Ovary (tissue), 9 donors: Measurements from ENCODE around the gene TP73. TPM values are rescaled to one million over a fixed set of nuclear protein-coding genes. Genes with fewer than 3 reads are reported as not detected.

Experiments
- DNase-seq, 5 donors: peaks; one replicate each; pipeline ENCODE4 v3.0.0-alpha.2; 2019 to 2020
- H3K27ac ChIP-seq, 2 donors: fragments of 200-600 bp; one replicate each; pipeline versions ENCODE4 v1.5.1 to v1.8.0; 2019 to 2022
- H3K27me3 ChIP-seq: fragments of 200-600 bp; one replicate; pipeline ENCODE4 v1.8.0; 2022
- H3K36me3 ChIP-seq: fragments of 200-600 bp; sonication (generic); one replicate; pipeline ENCODE4 v1.5.1; 2019
- H3K4me1 ChIP-seq: one replicate; pipeline ENCODE4 v1.8.1; 2013; ENCODE audit warnings: mild to moderate bottlenecking, moderate library complexity; ENCODE audit not compliant: insufficient read depth
- H3K4me3 ChIP-seq: fragments of 200-600 bp; sonication (generic); one replicate; pipeline ENCODE4 v1.5.1; 2017
- H3K9me3 ChIP-seq, 2 donors: fragments of 200-600 bp in 1 of 2; sonication (generic) in 1 of 2; one replicate each; pipeline versions ENCODE4 v1.5.1 to v1.8.1; 2013 to 2019; ENCODE audit warnings: mild to moderate bottlenecking in 1 of 2, moderate library complexity in 1 of 2
- CTCF ChIP-seq, 3 donors: fragments of 450-650 bp in 2 of 3; fragments of 200-600 bp in 1 of 3; IDR thresholded peaks; one replicate each; pipeline versions ENCODE4 v1.5.1 to v1.8.0; 2016 to 2022; ENCODE audit warnings: antibody characterized with exemption in 3 of 3, mild to moderate bottlenecking in 1 of 3
- EP300 ChIP-seq: sonication (generic); formaldehyde crosslinking; IDR thresholded peaks from one replicate; pipeline ENCODE4 v1.6.1; 2017; ENCODE audit warnings: antibody characterized with exemption
- POLR2A ChIP-seq: fragments of 450-650 bp; IDR thresholded peaks from one replicate; pipeline ENCODE4 v1.6.1; 2017; ENCODE audit warnings: antibody characterized with exemption, mild to moderate bottlenecking, moderate library complexity
- WGBS, 3 donors: extraction: QIAGEN DNeasy Blood & Tissue Kit in 1 of 3; methylation state at CpG; one replicate each; pipeline versions ENCODE4 v1.1.5 to v1.1.7; 2013 to 2017; 5-methylcytosine and 5-hydroxymethylcytosine counted together
- intact Hi-C, 4 donors: fragments of 100-400 bp; cut with DNase I; formaldehyde crosslinking; loops; one replicate each; pipeline versions ENCODE4 v1.11.0 to v1.15.1; 2022 to 2023
- polyA plus RNA-seq, 2 donors: library from polyadenylated mRNA; stranded (reverse); fragments of 200-250 nt in 1 of 2; fragments of 350-450 nt in 1 of 2; fragmentation: Illumina TruSeq in 1 of 2; extraction: RNeasy Lipid Tissue Mini Kit (QIAGEN cat#74804) in 1 of 2; gene quantifications; one replicate each; pipeline ENCODE4 v1.2.3, GENCODE V29; 2013 to 2014
- total RNA-seq, 7 donors: library from RNA; depleted of rRNA in 2 of 7; stranded (reverse); fragments of >200 nt in 2 of 7; fragmentation: NEBNext Ultra II Directional in 3 of 7; extraction: Animal tissue kit (Norgen Biotek cat#: 25700) in 3 of 7; gene quantifications; one replicate each; pipeline versions ENCODE4 v1.1.0 to v1.2.4, GENCODE V29; 2016 to 2023
- donor health status: DM: no; HTN: no; CAD: no; lungs with moderate emphysema.
- donor health status: DM: no; HTN: no; CAD: no.
- donor health status: Bipolar disorder and iron deficiency.
- donor health status: DM: yes; HTN: yes; CAD: no.
- donor health status: DM: no; HTN: no; CAD: no.
- donor health status: DM: yes; HTN: yes; CAD: no.

Gene TP73
- total and polyA plus RNA-seq, 9 donors: 0.03 to 7.5 (median 0.42) TPM

DNA sequence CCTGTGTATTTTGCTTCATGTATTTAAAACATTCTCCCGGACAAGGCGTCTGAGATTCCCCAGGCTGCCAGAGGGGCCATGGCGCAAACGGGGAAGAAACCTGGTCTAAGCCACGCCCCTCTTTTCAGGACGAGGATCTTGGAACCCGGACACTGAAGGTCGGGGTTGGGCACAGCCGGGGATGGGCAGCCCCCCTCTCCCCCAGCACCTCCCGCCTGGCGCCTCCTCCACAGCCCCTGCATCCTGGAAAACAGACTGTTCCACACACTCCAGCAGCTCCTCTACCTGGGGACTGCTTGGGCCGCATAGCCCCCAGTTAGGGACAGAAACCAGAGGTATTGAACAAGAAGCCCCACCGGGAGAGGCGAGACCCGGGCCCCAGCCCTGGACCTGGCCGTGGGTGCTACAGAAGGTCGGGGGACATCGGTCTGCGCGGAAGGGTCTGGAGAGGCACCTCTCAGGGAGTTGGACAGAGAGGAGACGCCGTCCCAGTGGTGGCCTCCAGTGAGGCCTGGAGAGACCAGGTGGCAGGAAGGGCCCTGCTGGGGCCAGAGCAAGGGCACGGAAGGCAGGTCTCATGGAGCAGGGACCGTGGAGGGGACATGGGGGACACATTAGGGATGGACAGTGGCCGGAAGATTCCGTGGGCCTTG, 5.4 kb downstream of the TP73 start:
- 63 to 70% (median 66%) methylated on average over 26 of the region's 26 CpGs for WGBS, 3 donors
- no peak for DNase-seq
- no peak overlapping the region for H3K4me3 ChIP-seq

DNA sequence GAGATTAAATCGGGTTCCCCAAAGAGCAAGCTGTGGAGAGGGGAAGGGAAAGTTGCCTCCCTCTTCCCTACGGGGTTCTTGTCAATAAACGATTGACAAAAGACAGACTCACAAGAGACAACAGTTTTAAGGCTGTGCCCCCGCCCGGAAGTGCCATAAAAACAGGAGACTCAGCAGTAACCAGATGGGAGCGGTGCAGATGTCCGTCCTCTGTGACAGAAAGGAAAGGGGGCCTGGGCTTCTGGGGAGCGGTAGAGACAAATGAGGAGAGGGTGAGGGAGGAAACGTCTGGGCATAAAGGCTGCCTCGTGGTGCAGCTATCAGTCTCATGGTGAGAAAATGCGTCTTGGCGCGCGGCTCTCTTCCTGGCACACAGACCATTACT, 5.9 kb downstream of the TP73 start:
- TF ChIP-seq EP300: no peak
- TF ChIP-seq POLR2A: no peak
- no peak for TF ChIP-seq CTCF (IDR thresholded peaks at IDR 0.05)
- no peaks in the 10 kb centered on the region for H3K36me3 ChIP-seq
- no peaks in the 10 kb centered on the region for H3K9me3 ChIP-seq
- H3K27ac ChIP-seq: no peak overlapping the region
- DNase-seq: no peak
- H3K4me1 ChIP-seq: no peaks in the 10 kb centered on the region
- WGBS, 3 donors: 46 to 60% (median 49%) methylated on average over 14 of the region's 14 CpGs
- H3K27me3 ChIP-seq: no peaks in the 10 kb centered on the region
- no peak overlapping the region for H3K4me3 ChIP-seq
- intact Hi-C loops: no loop called here

More for the DNA sequence above, 5.4 kb downstream of the TP73 start:
- intact Hi-C loops: no loop called here
- no peak for TF ChIP-seq EP300
- TF ChIP-seq POLR2A: no peak
- TF ChIP-seq CTCF (IDR thresholded peaks at IDR 0.05): no peak
- H3K36me3 ChIP-seq: no peaks in the 10 kb centered on the region
- H3K4me1 ChIP-seq: no peaks in the 10 kb centered on the region
- H3K9me3 ChIP-seq: no peaks in the 10 kb centered on the region
- H3K27ac ChIP-seq: no peak overlapping the region
- no peaks in the 10 kb centered on the region for H3K27me3 ChIP-seq

- TF ChIP-seq POLR2A (no peak), EP300 (no peak), CTCF (IDR thresholded peaks at IDR 0.05) (no peak)
- no peaks in the 10 kb centered on the region for H3K36me3 ChIP-seq
- intact Hi-C loops: no loop called here
- DNase-seq: no peak
- no peaks in the 10 kb centered on the region for H3K27me3 ChIP-seq
- 74 to 88% (median 86%) methylated on average over 15 of the region's 15 CpGs for WGBS, 3 donors
- H3K27ac ChIP-seq: no peak overlapping the region
- H3K4me3 ChIP-seq: no peak overlapping the region
- H3K9me3 ChIP-seq: no peaks in the 10 kb centered on the region
- H3K4me1 ChIP-seq: no peaks in the 10 kb centered on the region
Observed at GRCh38 chr1:3659093-3659492, 6.8 kb downstream of the TP73 start.

GRCh38 chr1:3660704-3661103, 8.4 kb downstream of the TP73 start:
- no peak for DNase-seq
- Histone ChIP-seq H3K9me3 (no peaks in the 10 kb centered on the region), H3K27ac (no peak overlapping the region), H3K27me3 (no peaks in the 10 kb centered on the region), H3K36me3 (no peaks in the 10 kb centered on the region), H3K4me3 (no peak overlapping the region), H3K4me1 (no peaks in the 10 kb centered on the region)
- WGBS, 3 donors: 64 to 72% (median 69%) methylated on average over 2 of the region's 2 CpGs
- TF ChIP-seq EP300 (no peak), POLR2A (no peak)
- intact Hi-C loops: no loop called here

DNA sequence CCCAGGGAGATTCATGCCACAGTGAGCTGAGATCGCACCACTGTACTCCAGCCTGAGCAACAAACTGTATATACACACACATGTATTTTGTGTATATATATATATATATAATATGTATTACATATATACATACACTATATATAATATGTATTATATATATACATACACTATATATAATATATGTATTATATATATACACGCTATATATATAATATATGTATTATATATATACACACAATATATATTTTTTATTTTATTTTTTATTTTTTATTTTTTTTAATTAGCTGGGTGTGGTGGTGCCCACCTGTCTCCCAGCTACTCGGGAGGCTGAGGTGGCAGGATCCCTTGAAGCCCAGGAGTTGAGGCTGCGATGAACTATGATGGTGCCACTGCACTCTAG, 9.3 kb downstream of the TP73 start:
- WGBS, 3 donors: 91 to 96% (median 92%) methylated on average over 4 of the region's 4 CpGs
- no peaks in the 10 kb centered on the region for H3K4me1 ChIP-seq
- no peak overlapping the region for H3K4me3 ChIP-seq
- TF ChIP-seq EP300: no peak
- H3K27ac ChIP-seq: no peak overlapping the region
- intact Hi-C loops: no loop called here
- H3K9me3 ChIP-seq: no peaks in the 10 kb centered on the region
- no peaks in the 10 kb centered on the region for H3K27me3 ChIP-seq
- H3K36me3 ChIP-seq: no peaks in the 10 kb centered on the region
- no peak for DNase-seq
